ENCODE data around the gene PAXIP1. TPM values are rescaled to one million over a fixed set of nuclear protein-coding genes. Genes with fewer than 3 reads are reported as not detected.

PAXIP1 gene
- total RNA-seq, 1 donor from 2014 or later: 9.4 TPM

GRCh38 chr7:154896076-154896475 is 106.8 kb downstream of the PAXIP1 start:
- H3K27me3 ChIP-seq (ENCODE audit: control insufficient read depth, insufficient read depth, low read length): no peaks in the 10 kb centered on the region
- no peaks in the 10 kb centered on the region for H3K36me3 ChIP-seq (ENCODE audit: control insufficient read depth, insufficient read depth, low read length)
- no peak for TF ChIP-seq CTCF (IDR thresholded peaks at IDR 0.05; ENCODE audit: insufficient read depth, low read length, poor library complexity, severe bottlenecking)
- no peak for DNase-seq (ENCODE audit: low read depth)
- H3K4me3 ChIP-seq (ENCODE audit: low read depth, low read length): no peak overlapping the region

Other genes starting within 250 kb of the PAXIP1 start
- not detected in 2 replicates for gene HTR5A, start 67.2 kb upstream of the PAXIP1 start, total RNA-seq